Measurements from ENCODE around the gene STK4. TPM values are rescaled to one million over a fixed set of nuclear protein-coding genes. Genes with fewer than 3 reads are reported as not detected.
A peak's percentile ranks its signal among the peaks of the same experiment; 100 is the strongest.

STK4 gene
- total RNA-seq, 1 experiment from 2014 or later: 19.5 TPM

DNA sequence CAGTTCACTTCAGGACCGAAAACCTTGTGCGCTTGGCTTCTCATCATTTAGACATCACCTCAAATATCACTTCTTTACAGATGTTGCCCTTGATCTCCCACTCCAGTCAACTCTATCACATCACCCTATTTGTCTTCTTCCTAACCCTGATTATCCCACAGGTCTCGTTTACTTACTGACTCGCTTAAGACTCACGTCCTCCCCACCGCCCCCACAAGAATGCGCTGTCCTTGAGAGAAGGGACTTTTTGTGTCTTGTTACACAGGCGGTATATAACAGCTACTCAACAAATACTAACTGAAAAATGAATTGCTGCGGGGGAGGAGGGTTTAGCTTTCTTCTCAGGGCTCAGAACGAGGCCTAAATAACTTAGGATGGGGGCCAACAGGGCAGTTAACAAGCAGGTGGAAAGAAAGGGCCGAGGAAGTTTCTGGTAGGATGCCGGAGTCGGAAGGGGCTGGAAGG is 6.6 kb upstream of the STK4 start:
- peak overlapping the region; percentile 63 for H3K4me3 ChIP-seq
- peaks cover 22% of the 10 kb centered on the region for H3K4me1 ChIP-seq (replicated peaks)
- no peaks in the 10 kb centered on the region for H3K9me3 ChIP-seq (replicated peaks)
- no peaks in the 10 kb centered on the region for H3K27me3 ChIP-seq (replicated peaks)
- DNase-seq (ENCODE audit: low read depth in 1 of 2, low spot score in 2 of 2): peak in 1 of 2 experiments; percentile 49
- peaks cover 33% of the 10 kb centered on the region for H3K36me3 ChIP-seq
- H3K27ac ChIP-seq: no peak overlapping the region; the same call in 1 of the 2 replicates

DNA sequence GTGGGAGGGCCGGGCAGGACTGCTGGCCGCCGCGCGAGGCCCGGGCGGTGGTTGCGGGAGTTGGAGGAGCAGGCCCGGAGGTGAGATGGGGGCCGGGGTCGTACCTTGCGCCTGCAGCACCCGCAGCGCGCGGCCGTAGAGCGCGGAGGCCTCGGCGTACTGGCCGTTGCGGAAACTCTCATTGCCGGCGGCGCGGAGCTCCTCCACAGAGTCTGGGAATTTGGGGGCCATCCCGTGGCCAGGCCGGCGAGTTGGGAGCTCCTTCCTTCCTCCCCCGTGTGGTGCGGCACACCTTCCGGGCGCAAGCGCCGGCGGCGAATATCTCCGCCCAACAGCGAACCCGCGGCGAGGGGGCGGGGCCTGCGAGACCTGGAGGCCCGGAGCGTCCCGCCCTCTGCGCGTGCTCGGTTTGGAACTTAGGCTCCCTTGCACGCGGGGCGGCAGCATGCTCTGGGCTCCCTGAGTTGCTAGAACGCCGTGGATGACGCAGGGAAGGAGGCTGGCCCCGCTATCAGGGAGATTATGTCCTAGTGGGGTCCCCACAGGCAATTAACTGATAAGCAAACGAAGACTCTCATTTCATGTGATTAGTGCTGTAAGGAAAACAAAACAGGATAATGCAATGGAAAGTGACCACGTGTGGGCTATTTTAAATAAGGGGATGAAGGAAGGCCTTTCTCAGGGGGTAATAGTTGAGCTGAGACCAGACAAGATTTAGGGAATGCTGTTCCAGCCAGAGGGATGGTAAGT is 6.0 kb upstream of the STK4 start, which contains the start of gene TOMM34:
TSS of gene TOMM34 (minus strand) at position 295 of the 750 bp plus-strand sequence. CDS start at position 231, 64 bp downstream.
- peak within 1 kb of the TSS; percentile 2; the same call in 1 of the 2 replicates for H3K27ac ChIP-seq
- H3K27me3 ChIP-seq (replicated peaks): no peaks in the 10 kb centered on the region
- H3K36me3 ChIP-seq: peaks cover 27% of the 10 kb centered on the region
- H3K4me1 ChIP-seq (replicated peaks): peaks cover 22% of the 10 kb centered on the region
- peak within 1 kb of the TSS; percentile 63 for H3K4me3 ChIP-seq
- DNase-seq (ENCODE audit: low read depth in 1 of 2, low spot score in 2 of 2): peak; percentile 85 to 91
- no peaks in the 10 kb centered on the region for H3K9me3 ChIP-seq (replicated peaks)

DNA sequence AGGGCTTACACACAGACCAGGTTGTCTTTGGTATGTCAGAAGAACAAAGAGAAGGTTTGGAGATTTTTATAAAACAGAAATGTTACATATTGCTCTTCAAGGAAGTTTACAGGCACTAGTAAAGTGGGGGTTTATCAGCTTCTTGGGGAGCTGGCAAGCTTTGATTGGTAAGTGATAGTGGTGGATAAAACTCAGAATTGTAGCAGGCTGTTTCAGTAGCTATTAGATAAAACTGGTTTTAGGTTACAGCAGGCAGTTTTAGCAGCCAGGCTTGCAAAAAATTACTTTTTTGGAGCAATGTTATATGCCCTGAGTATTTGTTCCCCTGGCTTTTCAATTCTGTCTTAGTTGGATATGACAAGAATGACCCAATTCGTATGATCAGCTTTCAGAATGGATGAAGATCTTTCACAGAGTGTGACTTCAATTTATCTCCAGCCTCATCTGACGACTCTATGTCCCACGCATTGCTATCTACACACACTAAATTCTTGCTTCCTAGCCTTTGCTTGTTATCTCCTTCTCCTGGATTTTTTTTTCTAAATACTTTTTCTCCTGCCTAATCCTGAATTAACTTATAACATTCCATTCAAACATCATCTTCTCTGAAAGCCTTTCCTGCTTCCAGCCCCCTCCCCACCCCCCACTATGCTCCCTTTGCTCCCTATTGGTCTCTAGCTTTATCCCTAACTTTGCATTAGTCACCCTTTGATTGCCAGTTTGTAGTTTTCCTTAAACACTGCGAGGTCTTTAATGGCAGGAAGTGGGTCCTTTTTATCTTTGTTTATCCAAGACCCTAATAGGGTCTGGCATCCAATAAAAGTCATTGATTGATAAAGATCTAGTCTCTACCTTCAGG is 5.1 kb upstream of the STK4 start:
- Histone ChIP-seq H3K9me3 (replicated peaks) (no peaks in the 10 kb centered on the region), H3K4me1 (replicated peaks) (peaks cover 27% of the 10 kb centered on the region), H3K4me3 (no peak overlapping the region), H3K36me3 (peaks cover 17% of the 10 kb centered on the region), H3K27me3 (replicated peaks) (no peaks in the 10 kb centered on the region), H3K27ac (no peak overlapping the region)
- no peak for DNase-seq (ENCODE audit: low read depth in 1 of 2, low spot score in 2 of 2)

DNA sequence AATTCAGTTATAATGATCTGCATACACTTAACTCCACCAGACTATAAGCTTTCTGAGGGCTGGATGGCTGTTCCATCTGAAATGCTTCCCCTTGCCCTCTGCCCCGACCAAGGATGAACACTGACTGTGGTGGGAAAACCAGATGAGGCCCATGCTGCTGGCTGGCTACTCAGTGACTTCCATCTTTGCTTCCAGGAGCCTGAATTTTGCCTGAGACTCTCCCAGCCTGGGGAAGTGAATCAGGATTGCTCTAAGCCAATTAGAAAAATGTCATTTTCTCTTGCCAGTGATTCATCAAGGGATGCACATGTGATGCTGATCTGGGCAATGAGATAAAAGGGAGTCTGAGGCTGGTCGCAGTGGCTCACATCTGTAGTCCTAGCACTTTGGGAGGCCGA is 4.4 kb upstream of the STK4 start:
- Histone ChIP-seq H3K36me3 (peaks cover 17% of the 10 kb centered on the region; the same call in 1 of the 2 replicates), H3K4me1 (replicated peaks) (peaks cover 31% of the 10 kb centered on the region), H3K27me3 (replicated peaks) (no peaks in the 10 kb centered on the region), H3K4me3 (no peak overlapping the region), H3K9me3 (replicated peaks) (no peaks in the 10 kb centered on the region), H3K27ac (no peak overlapping the region)
- no peak for DNase-seq (ENCODE audit: low read depth in 1 of 2, low spot score in 2 of 2)

DNA sequence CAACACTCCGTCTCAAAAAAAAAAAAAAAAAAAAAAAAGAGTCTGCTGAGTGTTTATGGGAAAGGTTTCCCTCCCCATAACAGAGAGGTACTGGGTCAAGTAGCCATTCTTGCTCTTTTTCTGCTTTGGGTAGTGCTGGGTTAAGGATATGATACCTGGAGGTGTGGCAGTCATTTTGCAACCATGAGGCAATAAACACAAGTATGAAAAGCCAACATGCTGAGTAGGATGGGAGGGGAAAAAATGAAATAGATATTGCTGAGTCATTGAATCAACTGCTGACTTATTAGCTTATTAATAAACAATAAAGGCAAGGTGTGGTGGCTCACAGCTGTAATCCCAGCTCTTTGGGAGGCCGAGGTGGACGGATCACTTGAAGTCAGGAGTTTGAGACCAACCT is 3.8 kb upstream of the STK4 start:
- no peak for DNase-seq (ENCODE audit: low read depth in 1 of 2, low spot score in 2 of 2)
- Histone ChIP-seq H3K36me3 (peaks cover 17% of the 10 kb centered on the region; the same call in 1 of the 2 replicates), H3K27ac (no peak overlapping the region), H3K4me1 (replicated peaks) (peaks cover 37% of the 10 kb centered on the region), H3K4me3 (no peak overlapping the region), H3K9me3 (replicated peaks) (no peaks in the 10 kb centered on the region), H3K27me3 (replicated peaks) (no peaks in the 10 kb centered on the region)

DNA sequence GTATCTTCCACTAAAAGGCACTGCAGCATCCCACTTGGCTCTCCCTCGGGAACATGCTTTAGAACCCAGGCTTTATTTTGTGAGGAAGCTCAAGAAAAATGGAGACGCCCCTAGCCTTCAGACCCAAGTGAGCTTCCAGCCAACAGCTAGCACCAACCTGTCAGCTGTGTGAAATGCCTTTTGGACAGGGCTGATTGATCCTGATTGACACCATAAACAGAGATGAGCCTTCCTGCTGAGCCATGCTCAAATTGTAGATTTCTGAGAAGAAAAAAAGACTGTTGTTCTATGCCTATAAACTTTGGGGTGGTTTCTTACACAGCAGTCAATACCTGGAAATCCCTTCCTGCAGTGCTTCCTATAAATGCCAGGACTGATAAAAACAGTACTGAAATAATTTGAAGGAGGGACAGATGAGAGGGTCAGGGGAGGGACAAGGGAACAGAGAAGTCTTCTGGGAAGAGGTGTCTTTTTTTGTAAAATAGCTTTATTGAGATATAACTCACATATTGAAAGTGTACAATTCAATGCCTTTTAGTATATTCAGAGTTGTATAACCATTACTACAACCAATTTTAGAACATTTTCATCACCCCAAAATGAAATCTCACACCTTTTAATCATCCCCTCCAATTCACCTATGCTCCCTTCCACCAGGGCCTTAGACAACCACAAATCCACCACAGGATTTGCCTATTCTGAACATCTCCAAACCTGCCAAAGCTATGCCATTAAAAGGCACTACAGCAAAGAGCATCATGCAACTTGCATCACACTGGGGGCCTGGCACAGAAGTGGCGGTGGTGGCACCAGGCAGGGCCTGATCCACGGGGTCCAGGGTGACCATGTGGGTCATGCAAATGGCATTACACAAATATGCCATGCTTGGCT is 2.7 kb upstream of the STK4 start:
- H3K9me3 ChIP-seq (replicated peaks): no peaks in the 10 kb centered on the region
- no peaks in the 10 kb centered on the region for H3K27me3 ChIP-seq (replicated peaks)
- H3K36me3 ChIP-seq: peaks cover 8% of the 10 kb centered on the region; the same call in 1 of the 2 replicates
- no peak overlapping the region for H3K27ac ChIP-seq
- H3K4me3 ChIP-seq: no peak overlapping the region
- DNase-seq (ENCODE audit: low read depth in 1 of 2, low spot score in 2 of 2): no peak
- H3K4me1 ChIP-seq (replicated peaks): peaks cover 37% of the 10 kb centered on the region

GRCh38 chr20:44965651-44966029 is 672 bp upstream of the STK4 start:
- Histone ChIP-seq H3K9me3 (replicated peaks) (no peaks in the 10 kb centered on the region), H3K27me3 (replicated peaks) (0 out of 2 replicates have a peak, but pooled peaks cover 5% of the 10 kb centered on the region), H3K4me1 (replicated peaks) (peaks cover 32% of the 10 kb centered on the region), H3K4me3 (peak overlapping the region; percentile 67), H3K36me3 (peaks cover 3% of the 10 kb centered on the region; the same call in 1 of the 2 replicates), H3K27ac (0 out of 2 replicates have a peak overlapping the region, but pooled peaks have one; percentile 16)
- DNase-seq (ENCODE audit: low read depth in 1 of 2, low spot score in 2 of 2): peak in 1 of 2 experiments; percentile 8

DNA sequence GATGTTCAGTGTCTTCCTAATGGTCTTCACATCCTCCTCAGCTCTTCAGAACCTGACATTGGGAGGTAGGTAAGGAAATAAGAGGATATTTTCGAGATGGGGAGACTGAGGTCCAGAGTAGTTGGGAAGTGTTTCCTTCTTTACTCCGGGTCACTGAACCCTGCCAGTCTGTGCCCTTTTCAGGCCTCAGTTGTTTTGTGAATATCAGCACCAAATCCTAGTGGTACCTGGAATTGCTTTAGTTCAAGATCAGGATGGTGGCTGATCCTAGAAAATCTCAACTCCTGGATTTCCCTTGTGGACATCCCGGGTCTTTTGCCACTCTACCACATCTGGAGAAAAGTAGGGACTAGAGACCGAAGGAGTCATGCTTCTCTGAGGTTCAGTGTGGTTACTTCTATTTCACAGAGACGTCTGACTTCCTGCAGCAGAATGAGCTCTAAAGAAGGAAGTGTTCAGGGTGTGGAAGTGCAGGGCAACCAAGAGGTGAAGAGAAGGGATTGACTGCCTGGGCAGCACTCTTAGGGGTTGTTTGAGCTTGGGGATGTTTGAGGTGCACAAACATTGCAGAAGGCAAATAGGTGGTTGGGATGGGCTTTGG is 995 bp downstream of the STK4 start:
- Histone ChIP-seq H3K9me3 (replicated peaks) (no peaks in the 10 kb centered on the region), H3K36me3 (peaks cover 3% of the 10 kb centered on the region; the same call in 1 of the 2 replicates), H3K27me3 (replicated peaks) (0 out of 2 replicates have a peak, but pooled peaks cover 5% of the 10 kb centered on the region), H3K27ac (no peak overlapping the region), H3K4me1 (replicated peaks) (peaks cover 21% of the 10 kb centered on the region), H3K4me3 (peak overlapping the region; percentile 67)
- no peak for DNase-seq (ENCODE audit: low read depth in 1 of 2, low spot score in 2 of 2)

DNA sequence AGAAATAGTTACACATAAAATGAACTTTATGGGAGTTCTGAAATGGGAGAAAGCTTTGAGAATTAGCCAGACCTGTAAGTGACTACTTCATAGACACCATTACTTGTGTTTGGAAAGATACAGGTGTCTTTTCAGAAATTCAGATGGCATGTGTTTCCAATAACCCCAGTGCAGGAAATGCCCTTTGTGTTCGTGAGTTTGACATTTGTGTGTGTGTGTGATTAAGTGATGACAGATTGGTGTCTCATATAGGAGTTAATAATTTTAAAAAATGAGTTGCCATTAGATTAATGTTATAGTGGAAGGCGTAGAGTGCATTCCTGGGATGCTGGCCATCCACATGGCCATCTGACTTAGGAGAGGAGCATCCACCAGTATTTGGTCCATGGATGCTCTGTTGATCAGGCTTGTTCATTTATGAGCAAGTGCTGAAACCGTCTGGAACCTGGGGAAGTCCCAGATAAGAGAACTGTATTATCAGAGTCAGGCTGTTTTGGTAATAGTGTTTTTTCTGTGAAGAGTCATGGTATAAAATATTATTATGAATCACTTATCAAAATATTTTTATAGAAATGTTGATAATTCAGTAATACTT is 3.1 kb downstream of the STK4 start:
- peaks cover 18% of the 10 kb centered on the region for H3K36me3 ChIP-seq
- no peak overlapping the region for H3K27ac ChIP-seq
- DNase-seq (ENCODE audit: low read depth in 1 of 2, low spot score in 2 of 2): no peak
- H3K9me3 ChIP-seq (replicated peaks): no peaks in the 10 kb centered on the region
- peaks cover 30% of the 10 kb centered on the region for H3K4me1 ChIP-seq (replicated peaks)
- no peak overlapping the region for H3K4me3 ChIP-seq
- 0 out of 2 replicates have a peak, but pooled peaks cover 5% of the 10 kb centered on the region for H3K27me3 ChIP-seq (replicated peaks)

- Histone ChIP-seq H3K4me3 (no peak overlapping the region), H3K4me1 (replicated peaks) (peaks cover 30% of the 10 kb centered on the region), H3K27me3 (replicated peaks) (0 out of 2 replicates have a peak, but pooled peaks cover 5% of the 10 kb centered on the region), H3K36me3 (peaks cover 26% of the 10 kb centered on the region), H3K9me3 (replicated peaks) (no peaks in the 10 kb centered on the region), H3K27ac (no peak overlapping the region)
- peak in 1 of 2 experiments; percentile 48 for DNase-seq (ENCODE audit: low read depth in 1 of 2, low spot score in 2 of 2)
These were observed 4.0 kb downstream of the STK4 start for GRCh38 chr20:44970243-44970757.

DNA sequence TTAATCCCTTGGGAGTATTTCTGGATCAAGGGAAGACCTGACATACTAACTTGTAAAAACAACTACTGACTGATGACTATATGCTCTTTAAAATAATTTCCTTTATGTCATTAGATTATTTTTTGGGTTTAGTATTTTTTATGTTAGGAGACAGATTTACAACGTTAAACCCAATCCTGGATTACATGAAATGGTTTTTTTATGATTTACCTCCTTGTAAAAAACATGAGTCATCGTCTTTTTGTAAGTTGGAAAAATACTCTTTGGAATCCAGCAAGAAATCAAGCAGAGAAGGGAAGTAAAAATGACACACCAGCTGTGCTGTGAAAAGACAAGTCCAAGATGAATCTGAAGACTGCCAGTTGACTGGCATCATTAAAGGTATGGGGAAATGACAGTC is 6.7 kb downstream of the STK4 start:
- Histone ChIP-seq H3K9me3 (replicated peaks) (no peaks in the 10 kb centered on the region), H3K36me3 (peaks cover 35% of the 10 kb centered on the region), H3K27ac (no peak overlapping the region), H3K4me1 (replicated peaks) (peaks cover 15% of the 10 kb centered on the region), H3K4me3 (no peak overlapping the region), H3K27me3 (replicated peaks) (0 out of 2 replicates have a peak, but pooled peaks cover 5% of the 10 kb centered on the region)
- DNase-seq (ENCODE audit: low read depth in 1 of 2, low spot score in 2 of 2): no peak

DNA sequence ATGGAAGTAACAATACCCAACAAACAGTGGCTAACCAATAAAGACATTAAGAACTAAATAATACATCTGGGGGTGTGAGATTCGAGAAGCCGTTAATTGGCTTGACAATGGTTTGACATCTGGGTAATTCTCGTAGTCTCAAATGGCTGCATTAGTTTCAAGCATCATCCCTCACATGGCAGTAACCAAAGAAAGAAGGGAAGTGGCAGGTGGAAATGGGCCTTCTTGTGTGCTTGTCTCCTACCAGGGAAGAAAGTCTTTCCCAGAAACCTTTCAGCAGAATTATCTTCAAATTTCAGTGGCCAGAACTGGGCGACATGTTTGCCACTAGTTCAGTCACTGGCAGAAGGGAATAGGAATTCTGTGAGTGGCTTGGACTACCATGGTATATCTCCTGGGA is 10.4 kb downstream of the STK4 start:
- Histone ChIP-seq H3K27ac (no peak overlapping the region), H3K27me3 (replicated peaks) (no peaks in the 10 kb centered on the region), H3K4me1 (replicated peaks) (peaks cover 17% of the 10 kb centered on the region), H3K4me3 (no peak overlapping the region), H3K36me3 (peaks cover 39% of the 10 kb centered on the region), H3K9me3 (replicated peaks) (no peaks in the 10 kb centered on the region)
- DNase-seq (ENCODE audit: low read depth in 1 of 2, low spot score in 2 of 2): no peak

All from SJSA1 (cell line).